Uterus (tissue), 2 donors: ENCODE data around the gene CTH.
"Not testable (repeated sequence)": the region's sequence is repeated elsewhere in the genome, so short reads cannot be mapped to it uniquely, and the experiment has no call there.

ENCODE experiments used
- CTCF ChIP-seq, 4 experiments: fragments of 200-600 bp in 2 of 4; fragments of 450-650 bp in 2 of 4; sonication (generic) in 2 of 4; IDR thresholded peaks; one replicate each; pipeline ENCODE4 v1.5.1; 2016 to 2019; ENCODE audit warnings: antibody characterized with exemption in 4 of 4, mild to moderate bottlenecking in 2 of 4, moderate library complexity in 1 of 4
- POLR2A ChIP-seq, 2 donors: fragments of 450-650 bp; IDR thresholded peaks; one replicate each; pipeline ENCODE4 v1.6.1; 2016; ENCODE audit warnings: antibody characterized with exemption in 2 of 2, mild to moderate bottlenecking in 1 of 2, moderate library complexity in 1 of 2

- TF ChIP-seq CTCF, POLR2A (IDR thresholded peaks at IDR 0.05): not testable (repeated sequence)
Measured at GRCh38 chr1:70418973-70419734, 8.1 kb downstream of the CTH start.
